Measurements from ENCODE around the gene SPZ1. TPM values are rescaled to one million over a fixed set of nuclear protein-coding genes. Genes with fewer than 3 reads are reported as not detected.
"Not testable (repeated sequence)": the region's sequence is repeated elsewhere in the genome, so short reads cannot be mapped to it uniquely, and the experiment has no call there.

Gene SPZ1
- total RNA-seq, 1 experiment from 2014 or later: not detected

DNA sequence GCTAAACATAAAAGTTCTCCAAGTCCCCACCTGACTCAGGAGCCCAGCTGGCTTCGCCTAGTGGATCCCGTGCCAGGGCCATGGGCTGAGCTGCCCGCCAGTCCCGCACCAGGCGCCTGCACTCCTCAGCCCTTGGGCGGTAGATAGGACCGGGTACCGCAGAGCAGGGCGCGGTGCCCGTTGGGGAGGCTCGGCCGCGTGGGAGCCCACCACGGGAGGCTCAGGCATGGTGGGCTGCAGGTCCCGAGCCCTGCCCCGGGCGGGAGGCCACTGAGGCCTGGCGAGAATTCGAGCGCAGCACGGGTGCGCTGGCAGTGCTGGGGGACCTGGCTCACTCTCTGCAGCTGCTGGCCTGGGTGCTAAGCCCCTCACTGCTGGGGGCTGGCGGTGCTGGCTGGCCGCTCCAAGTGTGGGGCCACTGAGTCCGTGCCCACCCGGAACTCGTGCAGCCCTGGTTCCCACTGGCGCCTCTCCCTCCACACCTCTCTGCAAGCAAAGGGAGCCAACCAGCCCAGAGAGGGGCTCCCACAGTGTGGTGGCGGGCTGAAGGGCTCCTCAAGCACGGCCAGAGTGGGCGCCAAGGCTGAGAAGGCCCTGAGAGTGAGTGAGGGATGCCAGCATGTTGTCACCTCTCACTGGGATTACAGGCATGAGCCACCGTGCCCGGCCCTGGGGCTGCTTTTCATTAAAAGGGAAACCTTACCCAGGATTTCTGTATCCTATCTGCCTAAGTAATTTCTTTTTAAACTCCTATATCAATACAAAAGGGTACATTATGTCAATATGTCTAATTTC, 9.7 kb upstream of the SPZ1 start:
- in situ Hi-C loops (cut with HindIII; ENCODE audit: low pct_unique_long_range_greater_than_20kb, low sequenced_read_pairs): no loop called here
- DNase-seq (ENCODE audit: low read depth, low spot score): no peak

DNA sequence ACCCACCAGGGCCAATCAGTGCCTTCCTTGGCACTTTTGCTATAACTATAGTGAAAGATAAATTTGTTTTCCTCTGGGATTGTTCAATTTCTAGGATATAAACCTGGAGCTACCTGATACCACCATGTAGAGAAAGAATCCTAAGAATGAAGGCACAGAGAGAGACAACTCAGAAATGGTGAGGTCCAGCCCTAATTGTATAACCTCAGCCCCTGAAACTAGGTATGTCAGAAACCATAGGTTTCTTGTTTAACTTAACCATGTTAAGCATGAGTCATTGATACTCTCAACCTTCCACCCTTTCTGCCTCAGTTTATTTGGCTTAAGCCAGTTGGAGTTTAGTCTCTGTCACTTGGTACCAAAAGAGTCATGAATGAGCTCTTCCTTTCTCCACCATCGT, 4.6 kb upstream of the SPZ1 start:
- DNase-seq (ENCODE audit: low read depth, low spot score): no peak
- in situ Hi-C loops (cut with HindIII; ENCODE audit: low pct_unique_long_range_greater_than_20kb, low sequenced_read_pairs): no loop called here

DNA sequence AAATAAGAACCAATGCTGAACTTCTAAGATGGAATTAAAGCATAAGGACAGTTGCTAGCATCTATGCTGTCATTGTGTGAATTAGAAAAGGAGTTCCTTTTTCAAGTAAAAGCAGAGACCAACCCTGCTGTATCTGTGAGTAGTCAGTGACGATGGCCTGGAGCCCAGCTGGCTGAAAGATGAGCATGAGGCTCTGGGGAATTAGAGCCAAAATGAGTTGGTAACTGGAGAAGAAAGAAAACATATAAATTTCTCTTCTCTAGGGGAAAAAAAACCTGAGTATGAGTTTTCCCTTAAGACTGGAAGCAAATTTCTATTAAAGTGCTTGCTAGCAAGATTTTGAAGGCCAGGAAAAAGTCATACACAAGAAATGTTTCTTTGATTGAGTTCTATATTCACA, 1.6 kb upstream of the SPZ1 start:
- in situ Hi-C loops (cut with HindIII; ENCODE audit: low pct_unique_long_range_greater_than_20kb, low sequenced_read_pairs): no loop called here
- peak; percentile 22 for DNase-seq (ENCODE audit: low read depth, low spot score)

DNA sequence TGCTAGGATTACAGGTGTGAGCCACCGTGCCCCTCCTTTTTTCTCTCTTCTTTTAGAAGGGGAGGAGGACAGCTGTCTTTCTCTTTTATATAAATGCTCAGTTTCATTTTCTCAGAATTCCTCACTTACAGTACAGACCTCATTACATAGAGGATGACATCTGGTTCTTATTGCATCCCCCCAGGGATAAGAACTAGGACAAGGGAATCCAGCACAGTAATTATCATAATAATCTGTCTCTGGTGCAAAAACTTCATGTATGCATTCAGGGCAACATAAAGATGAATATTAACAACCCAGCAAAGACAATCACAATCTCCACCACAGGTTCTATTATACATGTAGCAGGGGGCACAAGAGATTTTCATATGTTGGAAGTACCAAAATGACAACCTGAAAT, 5.1 kb downstream of the SPZ1 start:
- no peak for DNase-seq (ENCODE audit: low read depth, low spot score)
- in situ Hi-C loops (cut with HindIII; ENCODE audit: low pct_unique_long_range_greater_than_20kb, low sequenced_read_pairs): no loop called here

DNA sequence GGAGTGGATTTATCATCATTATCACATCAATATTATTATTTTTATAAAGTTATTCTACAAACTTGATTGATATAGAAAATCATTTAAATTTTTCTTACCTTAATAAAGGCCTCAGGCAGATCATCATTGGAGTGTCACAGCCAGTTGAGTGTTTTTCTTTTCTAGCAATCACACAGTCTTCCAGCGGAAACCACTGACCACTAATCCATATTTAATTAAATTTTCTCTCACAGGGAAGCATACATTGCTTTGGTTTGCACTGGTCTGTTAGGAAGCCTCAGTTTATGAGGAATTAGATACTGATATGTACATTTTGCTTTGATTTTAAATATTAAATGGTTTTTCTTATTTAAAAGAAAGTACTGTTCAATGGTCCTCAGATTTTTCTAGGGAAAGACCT, 6.7 kb downstream of the SPZ1 start:
- DNase-seq (ENCODE audit: low read depth, low spot score): no peak

DNA sequence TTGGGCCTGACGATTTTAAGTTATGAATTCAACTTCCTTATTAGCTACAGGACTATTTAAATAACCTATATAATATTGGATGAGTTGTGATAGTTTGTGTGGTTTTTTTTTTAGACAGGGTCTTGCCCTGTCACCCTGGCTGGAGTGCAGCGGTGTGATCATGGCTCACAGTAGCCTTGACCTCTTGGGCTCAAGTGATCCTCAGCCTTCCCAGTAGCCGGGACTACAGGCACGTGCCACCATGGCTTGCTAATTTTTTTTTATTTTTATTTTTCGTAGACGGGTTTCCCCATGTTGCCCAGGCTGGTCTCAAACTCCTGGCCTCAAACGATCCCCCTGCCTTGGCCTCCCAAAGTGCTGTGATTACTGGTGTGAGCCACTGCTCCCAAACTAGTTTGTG, 17.6 kb downstream of the SPZ1 start:
- no peak for DNase-seq (ENCODE audit: low read depth, low spot score)
- in situ Hi-C loops (cut with HindIII; ENCODE audit: low pct_unique_long_range_greater_than_20kb, low sequenced_read_pairs): no loop called here

More for the DNA sequence above, 6.7 kb downstream of the SPZ1 start:
- in situ Hi-C loops (cut with HindIII; ENCODE audit: low pct_unique_long_range_greater_than_20kb, low sequenced_read_pairs): no loop called here

DNA sequence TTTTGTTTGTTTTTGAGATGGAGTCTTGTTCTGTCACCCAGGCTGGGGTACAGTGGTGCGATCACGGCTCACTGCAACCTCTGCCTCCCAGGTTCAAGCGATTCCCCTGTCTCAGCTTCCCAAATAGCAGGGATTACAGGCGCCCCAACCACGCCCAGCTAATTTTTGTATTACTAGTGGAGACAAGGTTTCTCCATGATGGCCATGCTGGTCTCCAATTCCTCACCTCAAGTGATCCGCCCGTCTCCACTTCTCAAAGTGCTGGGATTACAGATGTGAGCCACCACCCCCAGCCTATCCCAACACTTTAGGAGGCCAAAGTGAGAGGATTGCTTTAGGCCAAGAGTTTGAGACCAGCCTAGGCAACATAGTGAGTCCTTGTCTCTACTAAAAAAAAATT, 19.3 kb downstream of the SPZ1 start:
- in situ Hi-C loops (cut with HindIII; ENCODE audit: low pct_unique_long_range_greater_than_20kb, low sequenced_read_pairs): no loop called here
- no peak for DNase-seq (ENCODE audit: low read depth, low spot score)

DNA sequence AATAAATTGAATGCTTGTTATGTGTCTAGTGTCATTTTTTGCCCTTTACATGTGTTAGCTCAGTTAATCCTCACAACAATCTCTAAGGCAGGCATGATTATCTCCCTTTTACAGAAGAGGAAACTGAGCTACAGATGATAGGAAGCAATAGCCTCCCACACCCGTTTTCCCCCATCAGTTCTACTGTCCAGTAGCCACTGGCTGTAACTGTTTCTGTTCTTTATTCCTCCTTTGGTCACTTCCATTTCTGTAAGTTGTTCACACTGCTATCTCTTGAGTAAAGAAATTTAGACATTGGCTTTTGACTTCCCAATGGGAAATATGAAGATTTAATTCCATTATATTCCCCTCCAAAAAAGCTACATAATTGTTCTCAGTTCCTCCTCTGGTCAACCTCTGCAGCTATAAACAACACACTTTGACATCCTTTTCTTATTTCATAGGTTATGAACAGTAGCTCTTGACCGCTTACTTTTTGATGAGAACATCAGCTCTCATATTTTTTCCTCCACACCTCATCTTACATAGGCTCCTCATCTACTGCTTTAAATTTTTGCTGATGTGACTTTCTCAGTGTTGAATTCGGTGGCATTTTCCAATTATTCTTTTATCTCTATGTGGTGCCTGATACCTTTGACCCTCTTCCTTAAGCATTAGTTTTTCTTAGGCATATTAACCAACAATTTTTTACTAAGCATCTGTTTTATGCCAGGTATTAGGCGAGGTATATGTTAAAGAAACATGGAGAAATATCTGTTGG, 21.4 kb downstream of the SPZ1 start:
- DNase-seq (ENCODE audit: low read depth, low spot score): no peak
- in situ Hi-C loops (cut with HindIII; ENCODE audit: low pct_unique_long_range_greater_than_20kb, low sequenced_read_pairs): no loop called here

DNA sequence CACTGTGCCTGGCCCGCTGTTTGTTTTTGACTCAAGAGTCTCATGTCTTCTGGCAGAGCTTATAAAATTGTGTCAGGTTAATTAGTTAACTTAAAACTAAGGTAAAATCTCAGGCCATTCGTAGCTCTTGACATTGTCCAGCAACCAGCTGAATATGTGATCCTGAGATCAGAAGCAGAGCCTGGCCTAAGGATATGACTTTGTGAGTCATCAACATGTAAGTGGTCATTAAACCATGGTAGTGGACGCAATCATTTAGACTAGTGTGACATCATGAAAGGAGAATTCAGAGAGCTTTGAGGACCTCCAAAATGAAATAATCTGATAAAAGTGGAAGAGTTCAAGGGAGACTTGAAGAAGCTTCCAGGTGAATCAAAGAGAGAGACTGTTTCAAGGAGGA, 23.3 kb downstream of the SPZ1 start:
- no peak for DNase-seq (ENCODE audit: low read depth, low spot score)
- in situ Hi-C loops (cut with HindIII; ENCODE audit: low pct_unique_long_range_greater_than_20kb, low sequenced_read_pairs): no loop called here

DNA sequence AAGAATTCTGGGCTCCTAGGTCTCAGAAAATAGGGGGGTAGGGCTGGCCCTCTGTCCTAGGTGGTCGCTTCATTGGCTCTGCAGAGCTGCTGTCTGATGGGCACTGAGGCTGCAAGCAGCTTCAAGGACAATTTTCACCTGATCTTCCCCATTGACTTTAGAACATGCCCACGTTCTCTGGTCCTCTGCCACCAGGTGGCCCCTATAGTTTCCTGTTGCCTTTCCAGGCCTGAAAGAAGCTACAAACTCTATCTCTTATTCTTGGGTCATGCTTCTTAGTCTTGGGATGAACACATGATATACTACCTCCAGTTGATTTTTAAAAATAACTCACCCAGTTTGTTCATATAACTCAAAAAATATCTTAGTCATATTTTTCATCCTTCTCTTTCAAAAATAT, 26.3 kb downstream of the SPZ1 start:
- peak; percentile 96 for DNase-seq (ENCODE audit: low read depth, low spot score)
- in situ Hi-C loops (cut with HindIII; ENCODE audit: low pct_unique_long_range_greater_than_20kb, low sequenced_read_pairs): no loop called here

DNA sequence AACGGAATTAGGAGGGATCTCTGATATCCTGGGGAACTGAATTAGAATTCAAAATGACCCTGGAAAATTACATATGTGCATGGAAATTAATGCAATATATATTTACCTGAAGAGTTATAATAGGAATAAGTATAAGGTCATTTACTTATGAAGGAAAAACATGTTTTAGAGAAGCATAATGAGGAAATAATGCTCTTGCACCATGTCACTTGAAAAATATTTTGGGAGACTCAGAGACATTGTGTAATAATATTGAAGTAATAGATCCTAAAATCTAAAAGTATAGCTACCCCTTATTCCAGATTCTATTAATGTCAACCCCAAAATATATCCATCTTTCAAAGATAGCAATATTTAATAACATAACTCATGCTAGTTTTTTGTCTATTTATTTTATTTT, 28.4 kb downstream of the SPZ1 start:
- in situ Hi-C loops (cut with HindIII; ENCODE audit: low pct_unique_long_range_greater_than_20kb, low sequenced_read_pairs): no loop called here
- no peak for DNase-seq (ENCODE audit: low read depth, low spot score)

DNA sequence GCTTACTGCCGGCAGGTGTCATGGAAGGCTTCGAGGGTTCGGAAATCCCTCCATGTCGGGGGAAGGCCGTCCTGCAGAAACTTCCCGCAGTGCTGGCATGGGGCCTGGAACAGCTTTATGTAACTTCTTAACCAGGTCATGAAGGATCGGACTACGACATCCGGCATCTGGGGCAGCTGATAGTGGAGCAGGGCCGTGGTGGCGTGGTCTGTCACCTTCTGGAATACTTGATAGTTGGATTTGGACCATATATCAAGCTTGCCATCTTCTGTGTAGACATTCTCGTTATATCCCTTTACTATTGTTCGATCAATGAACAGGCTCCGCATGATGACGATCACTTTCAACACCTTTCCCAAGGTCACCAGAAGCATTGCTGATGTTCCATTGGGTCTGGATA, 31.2 kb downstream of the SPZ1 start:
- in situ Hi-C loops (cut with HindIII; ENCODE audit: low pct_unique_long_range_greater_than_20kb, low sequenced_read_pairs); DNase-seq (ENCODE audit: low read depth, low spot score): not testable (repeated sequence)

DNA sequence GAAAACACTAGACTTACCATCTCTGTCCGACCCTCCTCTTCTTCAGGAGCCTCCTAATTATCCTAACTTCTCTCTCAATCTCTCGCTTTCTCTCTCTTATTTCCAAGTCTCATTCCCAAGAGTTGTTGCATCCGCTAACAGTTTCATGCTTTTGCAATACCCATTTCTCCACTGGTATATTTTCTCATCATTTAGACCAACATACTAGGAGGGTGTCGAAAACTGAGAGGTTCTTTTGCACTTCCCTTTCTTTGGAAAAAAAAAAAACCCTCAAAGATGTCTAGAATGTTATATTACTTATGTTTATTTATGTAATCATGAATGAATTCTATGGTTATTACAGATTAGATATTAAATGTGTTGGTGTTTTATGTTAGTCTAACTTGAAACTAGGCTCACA, 35.9 kb downstream of the SPZ1 start:
- in situ Hi-C loops (cut with HindIII; ENCODE audit: low pct_unique_long_range_greater_than_20kb, low sequenced_read_pairs): no loop called here
- no peak for DNase-seq (ENCODE audit: low read depth, low spot score)

DNA sequence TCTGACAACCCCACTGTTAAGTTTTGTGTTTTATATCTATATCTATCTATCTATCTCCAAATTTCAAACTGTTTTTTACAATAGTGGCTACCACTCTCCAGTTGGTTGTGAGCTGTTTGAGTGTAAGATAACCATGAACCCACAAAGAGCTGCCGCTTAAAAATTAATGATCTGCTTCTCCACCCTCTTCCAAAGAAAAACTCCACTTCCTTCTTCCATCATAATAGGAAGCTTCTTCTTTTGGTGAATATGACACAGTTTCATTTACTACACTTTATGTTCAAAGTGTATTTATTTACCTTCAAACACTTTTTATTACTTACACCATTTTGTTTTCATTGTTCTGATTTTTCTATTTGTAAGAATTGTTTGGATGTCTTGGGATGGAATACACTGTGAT, 37.9 kb downstream of the SPZ1 start:
- in situ Hi-C loops (cut with HindIII; ENCODE audit: low pct_unique_long_range_greater_than_20kb, low sequenced_read_pairs): no loop called here

DNA sequence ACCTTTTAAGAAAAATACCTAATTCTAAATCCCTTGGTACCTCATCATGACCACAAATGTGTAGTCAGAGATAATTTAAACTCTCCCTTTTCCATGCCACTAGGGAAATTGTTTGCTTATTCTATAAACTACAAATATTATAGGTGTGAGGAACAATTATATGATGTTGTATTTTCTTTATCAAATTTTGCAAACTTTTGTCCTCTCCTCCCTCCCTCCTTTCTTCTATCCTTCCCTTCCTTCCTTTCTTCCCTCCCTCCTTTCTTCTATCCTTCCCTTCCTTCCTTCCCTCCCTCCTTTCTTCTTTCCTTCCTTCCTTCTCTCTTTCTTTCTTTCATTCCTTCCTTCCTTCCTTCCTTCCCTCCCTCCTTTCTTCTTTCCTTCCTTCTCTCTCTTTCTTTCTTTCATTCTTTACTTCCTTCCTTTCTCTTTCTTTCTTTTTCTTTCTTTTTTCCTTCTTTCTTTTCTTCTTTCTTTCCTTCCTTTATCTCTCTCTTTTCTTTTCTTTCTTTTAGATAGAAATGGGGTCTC, 41.2 kb downstream of the SPZ1 start:
- in situ Hi-C loops (cut with HindIII; ENCODE audit: low pct_unique_long_range_greater_than_20kb, low sequenced_read_pairs): no loop called here
- no peak for DNase-seq (ENCODE audit: low read depth, low spot score)

More for the DNA sequence above, 37.9 kb downstream of the SPZ1 start:
- DNase-seq (ENCODE audit: low read depth, low spot score): no peak

DNA sequence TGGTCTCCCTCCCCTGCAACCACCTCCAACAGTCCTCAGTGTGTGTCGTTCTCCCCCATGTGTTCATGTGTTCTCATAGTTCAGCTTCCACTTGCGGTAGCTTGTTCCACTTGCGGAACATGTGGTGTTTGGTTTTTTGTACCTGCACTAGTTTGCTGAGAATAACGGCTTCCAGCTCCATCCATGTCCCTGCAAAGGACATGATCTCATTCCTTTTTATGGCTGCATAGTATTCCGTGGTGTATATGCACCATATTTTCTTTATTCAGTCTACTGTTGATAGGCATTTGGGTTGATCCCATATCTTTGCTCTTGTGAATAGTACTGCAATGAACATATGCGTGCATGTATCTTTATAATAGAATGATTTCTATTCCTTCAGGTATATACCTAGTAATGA, 45.1 kb downstream of the SPZ1 start:
- no peak for DNase-seq (ENCODE audit: low read depth, low spot score)
- in situ Hi-C loops (cut with HindIII; ENCODE audit: low pct_unique_long_range_greater_than_20kb, low sequenced_read_pairs): no loop called here

DNA sequence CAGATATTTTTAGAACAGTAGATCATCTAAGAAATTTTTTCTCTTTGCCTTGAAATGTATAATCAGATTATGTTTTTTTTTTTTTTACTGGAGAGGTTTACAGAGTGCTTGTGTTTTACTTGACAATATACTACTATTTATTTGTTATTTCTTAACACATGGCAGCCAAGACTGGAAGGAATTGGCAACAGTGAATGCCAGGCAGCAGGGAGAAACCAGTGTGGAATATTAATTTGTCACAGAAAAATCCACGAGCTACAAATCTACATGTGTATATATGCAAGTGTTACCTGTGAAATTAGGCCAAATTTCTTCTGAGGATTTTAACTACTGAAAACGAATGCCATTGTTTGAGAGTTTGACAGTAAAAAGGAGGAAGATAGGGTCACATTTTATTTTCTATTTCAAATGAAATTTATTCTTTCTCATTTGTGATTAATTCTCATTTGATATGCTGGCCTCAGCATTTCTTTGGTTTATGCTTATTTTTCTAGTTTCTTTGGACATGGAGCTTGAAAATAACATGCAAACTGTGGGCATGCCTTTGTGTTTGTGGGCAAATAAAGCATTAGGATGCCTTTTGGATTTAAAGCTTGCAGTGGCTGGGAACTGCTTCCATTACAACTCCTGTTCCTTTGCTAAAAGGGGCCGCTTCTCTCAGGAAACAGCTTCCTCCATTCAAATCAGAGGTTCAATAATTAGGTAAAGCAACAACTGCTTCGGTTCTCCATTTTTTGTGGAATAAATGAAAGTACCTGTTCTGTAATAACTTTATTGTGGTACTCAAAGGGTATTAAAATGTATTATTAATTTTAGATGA, 49.1 kb downstream of the SPZ1 start:
- peak; percentile 53 for DNase-seq (ENCODE audit: low read depth, low spot score)
- in situ Hi-C loops (cut with HindIII; ENCODE audit: low pct_unique_long_range_greater_than_20kb, low sequenced_read_pairs): no loop called here

DNA sequence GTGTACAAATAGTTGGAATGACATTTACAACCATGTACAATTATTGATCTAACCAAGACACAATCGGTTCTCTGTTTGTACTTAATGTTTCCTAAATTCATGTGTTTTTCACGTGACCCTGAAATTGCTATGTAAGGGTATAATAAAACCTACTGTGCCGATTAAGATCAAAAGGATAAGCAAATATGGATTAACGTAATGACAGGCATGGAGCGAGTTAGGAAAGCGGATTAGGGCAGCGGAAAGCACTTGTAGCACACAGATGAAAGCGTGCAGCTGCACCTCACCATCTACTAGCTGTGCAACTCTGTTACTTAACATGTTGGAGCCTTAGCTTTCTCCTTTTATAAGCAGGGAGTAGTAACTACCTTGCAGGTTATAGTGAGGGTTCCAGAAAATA, 49.7 kb downstream of the SPZ1 start:
- DNase-seq (ENCODE audit: low read depth, low spot score): peak; percentile 93
- in situ Hi-C loops (cut with HindIII; ENCODE audit: low pct_unique_long_range_greater_than_20kb, low sequenced_read_pairs): no loop called here
